D721Med (cell line): ENCODE data around the gene MRPL33.
"Not testable (repeated sequence)": the region's sequence is repeated elsewhere in the genome, so short reads cannot be mapped to it uniquely, and the experiment has no call there.

Source experiments
- DNase-seq: peaks from one replicate; pipeline ENCODE4 v3.0.0; 2011; ENCODE audit warnings: low spot score; ENCODE audit not compliant: insufficient read length
- FAIRE-seq: peaks from 2 replicates; lab custom pipeline; 2011; peaks lifted over from hg19 to GRCh38; lab: Jason Lieb, UNC
- TF ChIP-seq, protein P1 (sequence below): IDR thresholded peaks from 2 replicates; pipeline ENCODE4 v1.5.1; 2012; ENCODE audit warnings: mild to moderate bottlenecking, control low read depth; ENCODE audit not compliant: insufficient read depth; ENCODE audit errors: missing control alignments

The MRPL33 gene

DNA sequence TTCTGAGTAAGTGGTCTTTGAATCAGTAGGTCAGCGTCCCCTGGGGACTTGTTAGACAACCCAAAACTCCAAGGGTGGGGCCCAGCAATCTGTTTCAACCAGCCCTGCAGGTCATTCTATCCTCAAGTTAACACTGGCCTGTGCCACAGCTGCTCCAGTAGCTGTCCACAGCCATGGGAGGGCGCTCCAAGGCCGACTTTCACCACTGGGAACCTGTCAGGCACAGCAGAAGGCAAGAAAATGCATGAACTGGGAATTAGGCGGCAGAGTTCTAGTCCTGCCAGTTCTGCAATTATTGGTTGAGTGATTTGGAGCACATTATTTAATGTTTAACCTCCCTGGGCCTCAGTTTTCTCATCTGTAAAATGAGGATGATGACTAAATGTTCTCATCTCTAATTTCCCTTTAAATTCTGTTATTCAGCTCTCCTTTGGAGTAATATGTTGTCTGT lies 17.4 kb upstream of the MRPL33 start:
- DNase-seq (peak; percentile 45), FAIRE-seq (no peak)
- TF ChIP-seq, protein P1, sequence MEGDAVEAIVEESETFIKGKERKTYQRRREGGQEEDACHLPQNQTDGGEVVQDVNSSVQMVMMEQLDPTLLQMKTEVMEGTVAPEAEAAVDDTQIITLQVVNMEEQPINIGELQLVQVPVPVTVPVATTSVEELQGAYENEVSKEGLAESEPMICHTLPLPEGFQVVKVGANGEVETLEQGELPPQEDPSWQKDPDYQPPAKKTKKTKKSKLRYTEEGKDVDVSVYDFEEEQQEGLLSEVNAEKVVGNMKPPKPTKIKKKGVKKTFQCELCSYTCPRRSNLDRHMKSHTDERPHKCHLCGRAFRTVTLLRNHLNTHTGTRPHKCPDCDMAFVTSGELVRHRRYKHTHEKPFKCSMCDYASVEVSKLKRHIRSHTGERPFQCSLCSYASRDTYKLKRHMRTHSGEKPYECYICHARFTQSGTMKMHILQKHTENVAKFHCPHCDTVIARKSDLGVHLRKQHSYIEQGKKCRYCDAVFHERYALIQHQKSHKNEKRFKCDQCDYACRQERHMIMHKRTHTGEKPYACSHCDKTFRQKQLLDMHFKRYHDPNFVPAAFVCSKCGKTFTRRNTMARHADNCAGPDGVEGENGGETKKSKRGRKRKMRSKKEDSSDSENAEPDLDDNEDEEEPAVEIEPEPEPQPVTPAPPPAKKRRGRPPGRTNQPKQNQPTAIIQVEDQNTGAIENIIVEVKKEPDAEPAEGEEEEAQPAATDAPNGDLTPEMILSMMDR = peak; percentile 96

DNA sequence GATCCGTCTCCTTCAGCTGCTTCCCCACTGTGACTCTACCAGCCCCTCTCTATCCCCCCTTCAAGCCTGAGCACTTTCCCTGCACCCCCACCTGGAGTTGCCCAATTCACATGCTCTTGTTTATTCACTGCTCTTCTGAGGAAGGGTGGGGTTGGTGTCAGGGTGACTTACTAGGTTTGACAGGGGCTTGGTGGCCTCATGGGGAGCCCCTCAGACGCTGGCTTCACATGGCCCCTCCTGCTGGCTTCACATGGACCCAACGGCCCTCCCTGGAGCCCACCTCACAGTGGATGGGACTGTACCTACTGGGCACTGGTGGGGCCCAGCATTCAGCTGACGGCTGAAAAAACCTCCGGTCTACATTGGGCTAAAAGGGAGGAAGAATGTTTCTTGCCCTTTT lies 16.7 kb upstream of the MRPL33 start:
- TF ChIP-seq, protein P1 = no peak
- FAIRE-seq (no peak), DNase-seq (no peak)

DNA sequence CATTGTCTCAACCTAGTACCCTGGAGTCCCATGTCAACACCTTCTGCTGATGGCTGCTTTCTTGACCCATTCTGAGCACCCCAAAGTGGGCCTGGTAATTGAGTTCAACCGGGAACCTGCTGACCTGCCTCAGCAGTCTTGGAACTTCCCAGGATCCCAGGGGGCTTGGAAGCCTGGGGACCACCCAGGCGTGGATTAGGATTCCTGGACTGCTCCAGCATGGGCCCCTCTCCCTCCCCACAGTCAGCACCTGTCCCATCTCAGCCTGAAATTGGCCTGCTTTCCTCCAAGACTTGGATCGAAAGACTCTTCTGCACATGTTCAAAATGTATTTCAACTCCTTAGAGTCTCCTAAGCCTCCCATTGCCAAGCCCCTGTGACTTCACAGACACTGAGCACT lies 15.4 kb upstream of the MRPL33 start:
- TF ChIP-seq, protein P1 = no peak
- no peak for FAIRE-seq
- no peak for DNase-seq

DNA sequence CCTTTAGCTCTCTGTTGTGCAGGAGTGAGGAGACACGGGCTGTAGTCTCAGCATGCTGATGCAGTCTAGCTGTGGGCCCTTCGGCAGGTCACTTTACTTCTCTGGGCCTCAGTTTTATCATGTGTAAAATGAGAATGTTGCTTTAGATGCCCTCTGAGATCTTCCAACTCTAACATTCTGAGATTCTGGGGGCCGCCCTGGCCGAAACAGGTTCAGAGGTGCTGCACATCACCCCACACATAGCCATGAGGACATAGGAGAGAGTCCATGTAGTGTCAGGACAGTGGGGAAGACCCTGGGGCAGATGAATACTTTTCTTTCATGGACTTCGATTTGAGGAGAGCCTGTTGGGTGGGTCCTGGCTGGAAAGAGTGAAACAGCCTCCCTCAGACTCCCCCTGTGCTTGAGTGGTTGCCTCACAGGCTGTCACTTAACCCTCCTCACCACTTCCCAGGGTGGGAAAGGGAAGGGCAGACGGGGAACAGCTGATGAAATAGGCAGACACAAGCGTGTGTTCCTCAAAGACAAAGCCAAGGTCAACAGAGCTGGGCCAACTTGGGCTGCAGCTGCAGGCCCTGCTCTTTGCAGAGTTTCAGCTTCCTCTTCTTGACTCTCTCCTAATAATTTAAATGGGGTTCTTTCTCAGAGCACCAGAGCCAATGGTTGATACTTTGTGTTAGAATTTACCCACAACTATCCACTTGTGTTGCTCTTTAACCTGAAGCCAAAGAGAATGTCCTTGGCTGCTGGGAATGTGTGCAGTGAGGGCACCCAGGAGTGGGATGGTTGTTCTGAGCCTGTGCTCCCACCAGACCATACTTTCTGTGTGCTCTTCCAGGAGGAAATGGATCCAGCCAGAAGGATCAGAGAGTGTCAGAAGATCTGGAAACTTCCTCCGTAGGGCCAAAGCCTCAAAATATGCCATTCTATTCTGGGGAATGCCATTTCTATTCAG lies 14.7 kb upstream of the MRPL33 start:
- no peak for DNase-seq
- TF ChIP-seq, protein P1 = no peak
- no peak for FAIRE-seq

DNA sequence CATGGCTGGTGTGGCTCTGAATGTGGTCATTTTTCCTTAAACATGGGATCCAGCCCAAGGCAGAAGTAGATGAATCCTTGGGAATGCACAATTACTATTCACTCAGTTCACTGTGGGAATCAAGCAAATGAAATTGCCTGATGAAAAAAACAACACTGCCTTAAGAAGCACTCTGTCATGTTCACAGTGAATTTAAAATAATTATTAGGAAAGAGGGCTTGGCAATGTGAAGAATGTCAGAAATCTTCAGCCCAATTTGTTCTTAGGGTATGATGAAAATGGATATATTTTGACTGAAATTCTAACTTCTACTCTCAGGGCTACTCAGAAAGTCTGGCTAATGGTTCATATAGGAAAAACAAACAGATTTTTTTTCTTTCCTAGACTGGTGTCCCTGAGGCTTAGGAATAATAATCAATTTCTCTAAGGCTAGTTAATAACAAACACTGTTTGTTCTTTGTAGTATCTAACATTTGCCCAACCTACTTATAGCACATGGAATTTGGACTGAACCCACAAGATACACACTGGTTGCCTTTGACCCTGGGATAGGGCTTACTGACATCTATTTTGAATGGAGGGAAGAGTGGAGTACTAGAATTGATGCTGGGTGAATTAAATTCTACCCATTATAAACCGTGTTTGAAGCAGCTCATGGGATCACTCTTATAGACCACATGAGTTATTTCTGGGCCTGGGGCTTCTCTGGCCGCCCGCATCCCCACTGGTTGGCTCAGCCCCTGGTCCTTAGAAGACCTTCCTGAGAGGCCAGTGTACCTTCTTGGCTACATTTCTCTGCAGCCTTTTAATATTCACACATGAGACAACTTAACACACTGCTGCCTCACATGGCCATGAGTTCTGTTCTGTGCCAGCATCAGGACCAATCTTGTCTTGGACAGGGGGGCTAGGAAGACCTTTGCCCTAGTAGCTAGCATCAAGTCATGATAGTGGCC lies 8.3 kb upstream of the MRPL33 start:
- DNase-seq (no peak), FAIRE-seq (no peak)
- TF ChIP-seq, protein P1 = no peak

DNA sequence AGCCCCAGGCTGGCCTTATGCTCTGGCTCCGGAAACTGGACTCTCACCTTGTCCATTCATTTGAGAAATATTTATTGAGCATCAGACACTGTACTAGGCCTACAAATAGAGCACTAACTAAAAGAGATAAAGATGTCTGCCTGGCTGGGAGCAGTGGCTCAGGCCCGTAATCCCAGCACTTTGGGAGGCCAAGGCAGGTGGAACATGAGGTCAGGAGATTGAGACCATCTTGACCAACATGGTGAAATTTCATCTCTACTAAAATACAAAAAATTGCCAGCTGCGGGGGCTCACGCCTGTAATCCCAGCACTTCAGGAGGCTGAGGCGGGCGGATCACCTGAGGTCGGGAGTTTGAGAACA lies 7.6 kb upstream of the MRPL33 start:
- DNase-seq (no peak), FAIRE-seq (no peak)
- TF ChIP-seq, protein P1 = no peak

DNA sequence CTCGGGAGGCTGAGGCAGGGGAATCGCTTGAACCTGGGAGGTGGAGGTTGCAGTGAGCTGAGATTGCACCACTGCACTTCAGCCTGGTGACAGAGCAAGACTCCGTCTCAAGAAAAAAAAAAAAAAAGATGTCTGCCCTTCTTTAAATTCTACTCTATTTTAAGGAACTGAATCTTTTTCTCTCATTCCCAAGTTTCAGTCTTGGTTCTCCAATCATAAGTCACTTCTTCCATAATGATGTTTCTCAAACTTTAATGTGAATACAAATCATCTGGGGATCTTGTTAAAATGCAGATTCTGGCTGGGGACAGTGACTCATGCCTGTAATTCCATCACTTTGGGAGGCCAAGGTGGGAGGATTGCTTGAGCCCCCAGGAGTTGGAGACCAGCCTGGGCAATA lies 7.0 kb upstream of the MRPL33 start:
- not testable (repeated sequence) for DNase-seq, FAIRE-seq
